HEK293 (cell line): ENCODE measurements around the gene RNU11.
"Not testable (repeated sequence)": the region's sequence is repeated elsewhere in the genome, so short reads cannot be mapped to it uniquely, and the experiment has no call there.

Experiments used
- CTCF ChIA-PET: fragments of 350-600 bp; formaldehyde crosslinking; extraction: SDS; loops from one replicate; lab custom pipeline; 2021; ENCODE audit warnings: antibody characterized with exemption; lab: Yijun Ruan, JAX
- POLR2A ChIA-PET: fragments of 300-600 bp; formaldehyde crosslinking; extraction: SDS; loops from one replicate; lab custom pipeline; 2020; ENCODE audit warnings: antibody characterized with exemption, inconsistent platforms; lab: Yijun Ruan, JAX
- H3K27ac ChIP-seq: fragments of 200-500 bp; sonication (Bioruptor generic); 2 replicates; pipeline ENCODE4 v1.5.1; 2014; ENCODE audit warnings: low read depth, low read length, control low read depth, inconsistent platforms; ENCODE audit errors: extremely low read depth
- H3K36me3 ChIP-seq, 2 experiments: fragments of 200-500 bp in 1 of 2; sonication (Bioruptor generic) in 1 of 2; 1 replicate in 1 of 2; 2 replicates in 1 of 2; pipeline ENCODE4 v1.5.1; 2014 to 2017; ENCODE audit warnings: inconsistent platforms in 2 of 2, low read length in 2 of 2; ENCODE audit not compliant: control insufficient read depth in 2 of 2, insufficient read depth in 1 of 2
- H3K4me1 ChIP-seq: fragments of 200-500 bp; sonication (Bioruptor generic); 2 replicates; pipeline ENCODE4 v1.5.1; 2014; ENCODE audit warnings: mild to moderate bottlenecking, low read length, inconsistent platforms; ENCODE audit not compliant: control insufficient read depth, insufficient read depth
- H3K4me3 ChIP-seq: 2 replicates; pipeline ENCODE4 v1.5.1; 2011; ENCODE audit warnings: low read depth, mild to moderate bottlenecking, control low read depth, low read length, moderate library complexity
- H3K9me3 ChIP-seq: fragments of 200-500 bp; sonication (Bioruptor generic); 2 replicates; pipeline ENCODE4 v1.5.1; 2014; ENCODE audit warnings: low read depth, low read length, inconsistent platforms; ENCODE audit not compliant: control insufficient read depth, insufficient read depth
- AEBP2 ChIP-seq: fragments of 450-650 bp; formaldehyde crosslinking; IDR thresholded peaks from 2 replicates; pipeline ENCODE4 v1.5.1; 2016; ENCODE audit warnings: missing biosample characterization, missing genetic modification characterization, borderline replicate concordance
- GFI1B ChIP-seq: fragments of 450-650 bp; formaldehyde crosslinking; IDR thresholded peaks from 2 replicates; pipeline ENCODE4 v1.5.1; 2016; ENCODE audit warnings: missing biosample characterization, missing genetic modification characterization
- KLF7 ChIP-seq: fragments of 450-650 bp; formaldehyde crosslinking; IDR thresholded peaks from 2 replicates; pipeline ENCODE4 v1.5.1; 2016; ENCODE audit warnings: missing biosample characterization, missing genetic modification characterization, borderline replicate concordance
- TSHZ1 ChIP-seq: fragments of 450-650 bp; formaldehyde crosslinking; IDR thresholded peaks from 2 replicates; pipeline ENCODE4 v1.5.1; 2016; ENCODE audit warnings: missing biosample characterization, missing genetic modification characterization, borderline replicate concordance
- ZBTB1 ChIP-seq: fragments of 450-650 bp; formaldehyde crosslinking; IDR thresholded peaks from 2 replicates; pipeline ENCODE4 v1.5.1; 2016; ENCODE audit warnings: missing biosample characterization, missing genetic modification characterization
- ZBTB21 ChIP-seq: fragments of 450-650 bp; formaldehyde crosslinking; IDR thresholded peaks from 2 replicates; pipeline ENCODE4 v1.5.1; 2017; ENCODE audit warnings: missing biosample characterization, missing genetic modification characterization
- ZFP3 ChIP-seq: fragments of 450-650 bp; formaldehyde crosslinking; IDR thresholded peaks from 2 replicates; pipeline ENCODE4 v1.5.1; 2016; ENCODE audit warnings: low read depth, missing biosample characterization, missing genetic modification characterization
- ZFP37 ChIP-seq: fragments of 450-650 bp; formaldehyde crosslinking; IDR thresholded peaks from 2 replicates; pipeline ENCODE4 v1.5.1; 2016; ENCODE audit warnings: missing biosample characterization, missing genetic modification characterization
- ZNF140 ChIP-seq: fragments of 450-650 bp; formaldehyde crosslinking; IDR thresholded peaks from 2 replicates; pipeline ENCODE4 v1.5.1; 2016; ENCODE audit warnings: missing biosample characterization, missing genetic modification characterization
- ZNF146 ChIP-seq: fragments of 450-650 bp; formaldehyde crosslinking; IDR thresholded peaks from 2 replicates; pipeline ENCODE4 v1.5.1; 2016; ENCODE audit warnings: missing biosample characterization, missing genetic modification characterization
- ZNF16 ChIP-seq: fragments of 450-650 bp; formaldehyde crosslinking; IDR thresholded peaks from 2 replicates; pipeline ENCODE4 v1.5.1; 2016; ENCODE audit warnings: low read depth, missing biosample characterization, missing genetic modification characterization
- ZNF341 ChIP-seq: fragments of 450-650 bp; formaldehyde crosslinking; IDR thresholded peaks from 2 replicates; pipeline ENCODE4; 2016; ENCODE audit warnings: low read depth, missing biosample characterization, missing genetic modification characterization
- ZNF354C ChIP-seq: fragments of 450-650 bp; formaldehyde crosslinking; IDR thresholded peaks from 2 replicates; pipeline ENCODE4 v1.5.1; 2016; ENCODE audit warnings: missing biosample characterization, missing genetic modification characterization, low read depth, borderline replicate concordance
- ZNF404 ChIP-seq: fragments of 450-650 bp; formaldehyde crosslinking; IDR thresholded peaks from 2 replicates; pipeline ENCODE4 v1.5.1; 2017; ENCODE audit warnings: missing biosample characterization, missing genetic modification characterization
- ZNF433 ChIP-seq: fragments of 450-650 bp; formaldehyde crosslinking; IDR thresholded peaks from 2 replicates; pipeline ENCODE4 v1.5.1; 2016; ENCODE audit warnings: missing biosample characterization, missing genetic modification characterization, low read depth
- ZNF510 ChIP-seq: fragments of 450-650 bp; formaldehyde crosslinking; IDR thresholded peaks from 2 replicates; pipeline ENCODE4 v1.5.1; 2018; ENCODE audit warnings: mild to moderate bottlenecking, missing genetic modification characterization, missing biosample characterization; ENCODE audit not compliant: insufficient replicate concordance
- ZNF529 ChIP-seq: fragments of 450-650 bp; formaldehyde crosslinking; IDR thresholded peaks from 2 replicates; pipeline ENCODE4 v1.5.1; 2017; ENCODE audit warnings: missing genetic modification characterization, missing biosample characterization; ENCODE audit not compliant: insufficient replicate concordance
- ZNF558 ChIP-seq: fragments of 450-650 bp; formaldehyde crosslinking; IDR thresholded peaks from 2 replicates; pipeline ENCODE4 v1.5.1; 2016; ENCODE audit warnings: missing biosample characterization, missing genetic modification characterization
- ZNF580 ChIP-seq: fragments of 450-650 bp; formaldehyde crosslinking; IDR thresholded peaks from 2 replicates; pipeline ENCODE4 v1.5.1; 2016; ENCODE audit warnings: missing biosample characterization, missing genetic modification characterization
- ZNF610 ChIP-seq: fragments of 450-650 bp; formaldehyde crosslinking; IDR thresholded peaks from 2 replicates; pipeline ENCODE4 v1.5.1; 2016; ENCODE audit warnings: missing biosample characterization, missing genetic modification characterization, borderline replicate concordance
- ZNF623 ChIP-seq: fragments of 450-650 bp; formaldehyde crosslinking; IDR thresholded peaks from 2 replicates; pipeline ENCODE4 v1.5.1; 2016; ENCODE audit warnings: missing biosample characterization, missing genetic modification characterization
- ZNF629 ChIP-seq: fragments of 450-650 bp; formaldehyde crosslinking; IDR thresholded peaks from 2 replicates; pipeline ENCODE4 v1.5.1; 2017; ENCODE audit warnings: missing biosample characterization, missing genetic modification characterization
- ZNF654 ChIP-seq: fragments of 450-650 bp; formaldehyde crosslinking; IDR thresholded peaks from 2 replicates; pipeline ENCODE4 v1.5.1; 2016; ENCODE audit warnings: low read depth, missing biosample characterization, missing genetic modification characterization
- ZNF664 ChIP-seq: fragments of 450-650 bp; formaldehyde crosslinking; IDR thresholded peaks from 2 replicates; pipeline ENCODE4 v1.5.1; 2016; ENCODE audit warnings: missing biosample characterization, missing genetic modification characterization
- TF ChIP-seq, protein P1 (sequence below): fragments of 450-650 bp; formaldehyde crosslinking; conservative IDR thresholded peaks from 2 replicates; pipeline ENCODE4 v1.5.1; 2016; ENCODE audit warnings: low read depth, missing biosample characterization, missing genetic modification characterization
- TF ChIP-seq, protein P2 (sequence below): fragments of 450-650 bp; formaldehyde crosslinking; IDR thresholded peaks from 2 replicates; pipeline ENCODE4 v1.5.1; 2016; ENCODE audit warnings: missing biosample characterization, missing genetic modification characterization

RNU11 gene

DNA sequence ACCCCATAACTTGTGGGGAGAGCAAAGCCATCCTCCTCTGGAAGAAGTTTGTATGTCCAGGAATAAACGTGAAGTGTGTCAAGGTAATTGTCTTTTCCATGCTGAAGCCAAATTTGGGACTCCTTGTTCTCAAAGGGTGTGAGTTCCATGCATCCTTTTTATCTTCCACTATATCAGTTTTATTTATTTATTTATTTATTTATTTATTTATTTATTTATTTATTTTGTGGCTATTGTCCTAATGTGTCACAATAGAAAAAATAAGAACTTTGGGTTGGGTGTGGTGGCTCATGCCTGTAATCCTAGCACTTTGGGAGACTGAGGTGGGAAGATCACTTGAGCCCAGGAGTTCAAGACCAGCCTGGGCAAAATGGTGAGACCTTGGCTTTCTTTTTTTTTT, 43.2 kb downstream of the RNU11 start:
- not testable (repeated sequence) for H3K27ac ChIP-seq, H3K9me3 ChIP-seq, H3K4me1 ChIP-seq, H3K4me3 ChIP-seq
- peaks cover 45 to 48% of the 10 kb centered on the region in 2 experiments for H3K36me3 ChIP-seq
- CTCF ChIA-PET, result interaction anchor here (0.6 kb wide), 1 partner anchor 88 kb away, joined by 8 read pairs; no protein-coding TSS in a partner anchor
- POLR2A ChIA-PET, result interaction anchor here (0.7 kb wide), 2 partner anchors 28 to 425 kb away, joined by 4 read pairs; no protein-coding TSS in a partner anchor
- TF ChIP-seq ZNF354C (peak; percentile 91; the same call in 1 of the 2 replicates), ZNF623 (peak; percentile 87), ZNF146 (0 out of 2 replicates have a peak, but pooled peaks have one; percentile 12), TSHZ1 (tag by site-specific recombination) (peak; percentile 48; the same call in 1 of the 2 replicates), ZNF529 (peak; percentile 61), ZNF341 (peak; percentile 28; the same call in 1 of the 2 replicates), KLF7 (tag by site-specific recombination) (peak; percentile 64; the same call in 1 of the 2 replicates), ZBTB21 (tag by site-specific recombination) (peak; percentile 67; the same call in 1 of the 2 replicates), ZNF654 (tag by site-specific recombination) (peak; percentile 40), ZBTB1 (tag by site-specific recombination) (peak; percentile 75; the same call in 1 of the 2 replicates), ZNF140 (tag by site-specific recombination) (peak; percentile 93), ZNF610 (0 out of 2 replicates have a peak, but pooled peaks have one; percentile 38), ZNF433 (tag by site-specific recombination) (peak; percentile 97), ZFP3 (tag by site-specific recombination) (0 out of 2 replicates have a peak, but pooled peaks have one; percentile 15), ZNF510 (tag by site-specific recombination) (peak; percentile 83), ZNF404 (tag by site-specific recombination) (peak; percentile 71; the same call in 1 of the 2 replicates), ZNF629 (tag by site-specific recombination) (peak; percentile 62), ZNF664 (peak; percentile 87), ZNF580 (peak; percentile 75; the same call in 1 of the 2 replicates), GFI1B (0 out of 2 replicates have a peak, but pooled peaks have one; percentile 44), AEBP2 (tag by site-specific recombination) (peak; percentile 62; the same call in 1 of the 2 replicates), ZFP37 (tag by site-specific recombination) (peak; percentile 82), ZNF558 (tag by site-specific recombination) (peak; percentile 85), ZNF16 (tag by site-specific recombination) (peak; percentile 22; the same call in 1 of the 2 replicates)
- TF ChIP-seq, protein P1, sequence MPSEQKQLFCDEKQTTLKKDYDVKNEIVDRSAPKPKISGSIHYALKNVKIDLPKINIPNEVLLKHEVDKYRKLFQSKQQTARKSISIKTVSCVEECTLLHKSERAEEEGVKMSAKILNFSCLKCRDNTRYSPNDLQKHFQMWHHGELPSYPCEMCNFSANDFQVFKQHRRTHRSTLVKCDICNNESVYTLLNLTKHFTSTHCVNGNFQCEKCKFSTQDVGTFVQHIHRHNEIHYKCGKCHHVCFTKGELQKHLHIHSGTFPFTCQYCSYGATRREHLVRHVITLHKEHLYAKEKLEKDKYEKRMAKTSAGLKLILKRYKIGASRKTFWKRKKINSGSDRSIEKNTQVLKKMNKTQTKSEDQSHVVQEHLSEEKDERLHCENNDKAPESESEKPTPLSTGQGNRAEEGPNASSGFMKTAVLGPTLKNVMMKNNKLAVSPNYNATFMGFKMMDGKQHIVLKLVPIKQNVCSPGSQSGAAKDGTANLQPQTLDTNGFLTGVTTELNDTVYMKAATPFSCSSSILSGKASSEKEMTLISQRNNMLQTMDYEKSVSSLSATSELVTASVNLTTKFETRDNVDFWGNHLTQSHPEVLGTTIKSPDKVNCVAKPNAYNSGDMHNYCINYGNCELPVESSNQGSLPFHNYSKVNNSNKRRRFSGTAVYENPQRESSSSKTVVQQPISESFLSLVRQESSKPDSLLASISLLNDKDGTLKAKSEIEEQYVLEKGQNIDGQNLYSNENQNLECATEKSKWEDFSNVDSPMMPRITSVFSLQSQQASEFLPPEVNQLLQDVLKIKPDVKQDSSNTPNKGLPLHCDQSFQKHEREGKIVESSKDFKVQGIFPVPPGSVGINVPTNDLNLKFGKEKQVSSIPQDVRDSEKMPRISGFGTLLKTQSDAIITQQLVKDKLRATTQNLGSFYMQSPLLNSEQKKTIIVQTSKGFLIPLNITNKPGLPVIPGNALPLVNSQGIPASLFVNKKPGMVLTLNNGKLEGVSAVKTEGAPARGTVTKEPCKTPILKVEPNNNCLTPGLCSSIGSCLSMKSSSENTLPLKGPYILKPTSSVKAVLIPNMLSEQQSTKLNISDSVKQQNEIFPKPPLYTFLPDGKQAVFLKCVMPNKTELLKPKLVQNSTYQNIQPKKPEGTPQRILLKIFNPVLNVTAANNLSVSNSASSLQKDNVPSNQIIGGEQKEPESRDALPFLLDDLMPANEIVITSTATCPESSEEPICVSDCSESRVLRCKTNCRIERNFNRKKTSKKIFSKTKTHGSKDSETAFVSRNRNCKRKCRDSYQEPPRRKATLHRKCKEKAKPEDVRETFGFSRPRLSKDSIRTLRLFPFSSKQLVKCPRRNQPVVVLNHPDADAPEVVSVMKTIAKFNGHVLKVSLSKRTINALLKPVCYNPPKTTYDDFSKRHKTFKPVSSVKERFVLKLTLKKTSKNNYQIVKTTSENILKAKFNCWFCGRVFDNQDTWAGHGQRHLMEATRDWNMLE (tag by site-specific recombination), result peak; percentile 95
- TF ChIP-seq, protein P2, sequence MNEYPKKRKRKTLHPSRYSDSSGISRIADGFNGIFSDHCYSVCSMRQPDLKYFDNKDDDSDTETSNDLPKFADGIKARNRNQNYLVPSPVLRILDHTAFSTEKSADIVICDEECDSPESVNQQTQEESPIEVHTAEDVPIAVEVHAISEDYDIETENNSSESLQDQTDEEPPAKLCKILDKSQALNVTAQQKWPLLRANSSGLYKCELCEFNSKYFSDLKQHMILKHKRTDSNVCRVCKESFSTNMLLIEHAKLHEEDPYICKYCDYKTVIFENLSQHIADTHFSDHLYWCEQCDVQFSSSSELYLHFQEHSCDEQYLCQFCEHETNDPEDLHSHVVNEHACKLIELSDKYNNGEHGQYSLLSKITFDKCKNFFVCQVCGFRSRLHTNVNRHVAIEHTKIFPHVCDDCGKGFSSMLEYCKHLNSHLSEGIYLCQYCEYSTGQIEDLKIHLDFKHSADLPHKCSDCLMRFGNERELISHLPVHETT, result 0 out of 2 replicates have a peak, but pooled peaks have one; percentile 52
